NK-92 (cell line): ENCODE results near the gene C19orf47.

Experiments used
- DNase-seq: peaks from one replicate; lab custom pipeline; 2025; ENCODE audit not compliant: unreplicated experiment; lab: John Stamatoyannopoulos, UW

The C19orf47 gene

GRCh38 chr19:40283414-40284250 lies 64.6 kb downstream of the C19orf47 start:
- no peak for DNase-seq

- no peak for DNase-seq
Measured at GRCh38 chr19:40282920-40283319, 65.3 kb downstream of the C19orf47 start.

DNA sequence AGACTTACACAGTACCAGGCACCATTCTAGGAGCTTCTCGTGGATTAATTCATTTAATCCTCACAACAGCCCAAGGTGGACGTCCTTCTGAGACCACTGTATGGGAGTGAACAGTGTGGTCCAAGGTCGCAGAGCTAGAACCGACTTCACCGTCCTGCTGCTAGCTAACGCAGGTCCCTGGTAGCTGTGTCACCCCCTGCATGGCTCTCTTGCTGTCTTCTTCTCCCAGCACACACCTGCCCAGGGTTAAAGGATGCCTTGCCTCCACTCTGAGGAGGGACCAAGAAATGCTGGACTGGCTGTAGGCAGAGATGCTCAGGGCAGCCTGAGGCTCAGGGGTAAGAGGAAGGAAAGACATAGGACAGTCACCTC lies 66.0 kb downstream of the C19orf47 start:
- no peak for DNase-seq

- no peak for DNase-seq
Measured at GRCh38 chr19:40281381-40282208, 66.6 kb downstream of the C19orf47 start.

DNA sequence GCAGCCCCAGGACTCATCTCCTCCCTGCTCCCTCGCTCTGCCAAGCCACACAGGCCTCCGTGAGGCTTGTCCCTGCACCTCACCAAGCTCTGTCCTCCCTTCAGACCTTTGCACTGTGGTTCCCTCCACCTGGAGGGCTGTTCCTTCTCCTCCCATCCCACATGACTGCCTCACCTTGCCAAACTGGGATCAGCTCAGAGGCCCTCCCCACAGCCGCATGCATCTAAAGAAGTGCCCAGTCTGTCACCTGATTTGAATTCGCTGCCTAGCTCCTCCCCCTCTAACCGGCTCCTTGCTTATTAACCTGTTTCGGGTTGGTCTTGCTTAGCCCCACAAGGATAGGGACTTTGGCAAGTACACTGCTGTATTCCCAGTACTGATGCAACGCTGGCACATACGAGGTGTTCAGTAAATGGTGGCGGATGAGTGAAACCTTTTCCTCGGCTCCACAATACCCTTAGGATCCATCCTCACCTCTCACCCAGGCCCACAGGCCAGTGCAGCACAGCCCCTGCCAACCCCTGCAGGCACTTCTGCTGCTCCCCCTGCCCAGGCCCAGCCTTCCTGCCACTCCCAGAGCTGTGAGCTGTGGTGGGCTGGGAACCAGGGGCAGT lies 67.5 kb downstream of the C19orf47 start:
- DNase-seq: no peak

DNA sequence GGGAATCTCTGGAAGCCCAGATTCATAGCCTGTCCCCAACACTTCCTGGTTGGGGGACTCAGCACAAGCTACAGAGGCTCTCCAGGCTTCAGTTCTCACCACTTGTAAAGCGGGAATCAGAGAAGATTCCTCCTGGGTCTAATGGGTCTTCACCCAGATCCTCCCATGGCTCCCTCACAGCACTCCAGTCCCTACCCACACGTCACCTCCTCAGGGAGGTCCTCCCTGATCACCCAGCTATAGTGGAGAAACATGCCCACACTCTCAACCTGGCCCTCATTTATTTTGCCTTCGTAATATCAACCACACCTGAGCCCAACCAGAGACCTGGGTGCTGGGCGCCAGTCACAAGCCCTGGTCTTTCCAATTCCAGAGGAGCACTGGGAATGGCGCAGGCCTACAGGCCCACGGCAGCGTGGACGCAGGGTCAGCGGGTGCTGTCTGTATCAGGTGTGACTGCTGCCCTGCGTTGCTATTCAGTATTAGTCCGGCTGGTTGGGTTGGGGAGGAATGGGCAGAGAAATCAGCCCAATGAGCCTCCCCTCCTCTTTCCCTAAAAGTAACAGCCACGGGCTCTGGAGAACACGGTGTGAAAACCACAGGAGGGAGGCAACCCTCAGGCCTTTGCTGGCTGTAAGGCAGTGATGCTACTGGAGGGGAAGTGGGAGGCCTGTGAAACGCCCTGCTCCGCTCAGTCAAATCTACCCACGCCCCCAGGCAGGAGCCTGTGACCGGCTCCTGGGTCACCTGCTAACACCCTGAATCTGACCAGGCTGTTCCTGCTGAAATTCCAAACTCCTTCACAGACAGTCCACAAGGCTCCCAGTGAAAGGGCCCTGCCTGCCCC lies 68.2 kb downstream of the C19orf47 start:
- no peak for DNase-seq

GRCh38 chr19:40279120-40279551 lies 69.1 kb downstream of the C19orf47 start:
- no peak for DNase-seq

- DNase-seq: no peak
Measured at GRCh38 chr19:40278361-40279035, 69.7 kb downstream of the C19orf47 start.

DNA sequence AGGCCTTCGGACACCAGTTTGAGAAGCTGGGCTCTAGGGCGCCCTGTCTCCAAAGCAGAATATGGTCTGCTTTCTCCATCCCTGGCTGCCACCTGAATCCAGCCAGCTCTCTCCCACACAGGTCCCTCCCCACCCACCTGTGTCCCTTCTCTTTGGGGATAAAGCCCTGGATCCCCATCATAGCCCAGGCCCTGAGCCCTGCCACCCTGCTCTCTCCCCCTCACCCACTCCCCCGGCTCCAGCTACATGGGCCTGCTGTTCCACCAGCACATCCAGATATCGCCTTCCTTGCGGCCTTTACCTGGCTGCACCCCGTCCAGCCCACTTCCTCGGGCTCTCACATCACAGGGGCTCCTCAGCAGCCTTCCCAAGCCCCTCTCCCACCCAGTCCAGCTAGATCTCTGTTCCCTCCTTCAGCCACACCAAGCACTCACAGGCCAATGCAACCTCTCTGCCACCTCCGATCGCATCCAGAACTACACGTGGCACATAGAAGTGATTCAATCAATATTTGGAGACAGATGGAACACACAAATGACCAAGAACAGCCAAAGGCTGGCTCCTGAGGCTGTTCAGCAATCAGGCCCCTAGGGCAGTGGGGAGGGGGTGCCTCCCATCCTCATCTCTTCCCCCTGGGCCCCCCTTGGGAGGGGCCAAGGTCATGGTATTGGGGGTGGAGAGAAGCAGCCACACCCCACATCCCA lies 70.7 kb downstream of the C19orf47 start:
- no peak for DNase-seq

- no peak for DNase-seq
Measured at GRCh38 chr19:40274585-40275544, 73.3 kb downstream of the C19orf47 start.

- DNase-seq: no peak
Measured at GRCh38 chr19:40273469-40274360, 74.5 kb downstream of the C19orf47 start.

GRCh38 chr19:40272261-40272660 lies 75.9 kb downstream of the C19orf47 start:
- no peak for DNase-seq

GRCh38 chr19:40271706-40272105 lies 76.5 kb downstream of the C19orf47 start:
- DNase-seq: no peak

GRCh38 chr19:40270362-40271089 lies 77.7 kb downstream of the C19orf47 start:
- DNase-seq: no peak
